Naive thymus-derived CD8-positive, alpha-beta T cell (primary cell): ENCODE measurements around the gene LCT. TPM values are rescaled to one million over a fixed set of nuclear protein-coding genes. Genes with fewer than 3 reads are reported as not detected.

ENCODE experiments used
- ATAC-seq, 2 donors: fragments of 150-1000 bp; cut with Tn5 transposase in 1 of 2; sonication (Bioruptor Pico), chemical (Tn5 transposase) in 1 of 2; 1 replicate in 1 of 2; 2 replicates in 1 of 2; pipeline ENCODE4 v1.10.0; 2021; ENCODE audit warnings: mild to moderate bottlenecking in 2 of 2, moderate library complexity in 2 of 2
- POLR2A ChIA-PET: fragments of 350-600 bp; sonication (Branson Sonifier 250); formaldehyde crosslinking; loops from one replicate; lab custom pipeline; 2021; ENCODE audit warnings: antibody characterized with exemption; lab: Charles Lee
- DNase-seq, 10 donors: peaks; one replicate each; pipeline versions ENCODE4 v3.0.0 to v3.0.0-alpha.2; 2020 to 2022
- H3K27ac Mint-ChIP-seq, 10 donors: one replicate each; pipeline ENCODE4 v1.8.0; 2020 to 2022; ENCODE audit warnings: mild to moderate bottlenecking in 10 of 10, mixed read lengths in 10 of 10, moderate library complexity in 4 of 10, inconsistent platforms in 1 of 10
- H3K27me3 Mint-ChIP-seq, 5 donors: one replicate each; pipeline ENCODE4 v1.8.0; 2021 to 2022; ENCODE audit warnings: mixed read lengths in 5 of 5
- H3K36me3 Mint-ChIP-seq, 3 donors: one replicate each; pipeline ENCODE4 v1.8.0; 2020 to 2022; ENCODE audit warnings: mixed read lengths in 3 of 3, mild to moderate bottlenecking in 2 of 3, inconsistent platforms in 1 of 3
- H3K4me1 Mint-ChIP-seq, 4 donors: one replicate each; pipeline ENCODE4 v1.8.0; 2021 to 2022; ENCODE audit warnings: mixed read lengths in 4 of 4
- H3K4me3 Mint-ChIP-seq, 10 donors: one replicate each; pipeline ENCODE4 v1.8.0; 2020 to 2022; ENCODE audit warnings: mild to moderate bottlenecking in 10 of 10, mixed read lengths in 10 of 10, moderate library complexity in 6 of 10, inconsistent platforms in 1 of 10
- H3K9me3 Mint-ChIP-seq, 9 donors: one replicate each; pipeline ENCODE4 v1.8.0; 2020 to 2022; ENCODE audit warnings: mixed read lengths in 9 of 9, mild to moderate bottlenecking in 3 of 9, inconsistent platforms in 1 of 9, moderate library complexity in 1 of 9
- polyA plus RNA-seq, 3 donors: library from polyadenylated mRNA; unstranded; fragments of 300-500 nt; fragmentation: Illumina TruSeq; gene quantifications; one replicate each; pipeline ENCODE4 v1.2.3, GENCODE V29; 2021
- total RNA-seq, 8 experiments: library from RNA in 2 of 8; stranded (reverse) in 2 of 8; gene quantifications; one replicate each; pipeline ENCODE4 v1.2.3 and lab custom pipeline; 2021 to 2026

Gene LCT
- total and polyA plus RNA-seq, 5 experiments from 2014 or later: 0.22 to 0.36 TPM; not detected in 3

DNA sequence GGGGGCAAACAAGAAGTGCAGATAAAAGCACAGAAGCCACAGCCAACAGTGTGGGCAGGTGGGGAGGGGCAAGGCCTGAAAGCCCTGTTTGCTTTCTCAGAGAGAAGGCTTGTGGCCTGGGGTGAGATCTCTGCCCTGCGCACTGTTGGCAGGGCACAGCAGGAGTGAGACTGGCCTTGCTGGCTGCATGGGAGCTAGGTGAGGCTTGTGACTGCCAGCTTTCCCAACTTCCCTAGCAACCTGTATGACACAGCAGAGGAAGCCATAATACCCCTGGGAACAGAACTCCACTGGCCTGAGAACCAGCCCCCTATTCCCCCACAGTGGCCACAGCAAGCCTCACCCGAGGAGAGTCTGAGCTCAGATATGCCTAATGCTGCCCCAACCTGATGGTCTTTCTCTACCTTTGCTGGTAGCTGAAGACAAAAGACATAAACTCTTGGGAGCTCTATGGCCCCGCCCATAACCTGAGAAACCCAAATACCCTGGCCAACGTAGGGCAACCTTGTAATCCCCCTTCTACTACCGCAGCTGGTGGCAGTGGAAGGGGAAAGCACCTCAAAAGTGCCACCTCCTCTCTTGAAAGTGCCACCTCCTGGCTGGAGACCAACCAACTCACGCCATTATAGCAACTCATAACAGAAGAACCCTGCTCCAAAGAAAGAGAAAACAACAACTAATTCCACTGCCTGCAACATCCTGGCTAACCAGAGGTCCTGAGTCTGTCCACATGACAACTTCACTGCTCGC is 44.4 kb downstream of the LCT start:
- POLR2A ChIA-PET: no interaction called here
- peaks cover 0 to 3% (median 0%) of the 10 kb centered on the region in 5 donors for H3K27me3 Mint-ChIP-seq
- peak overlapping the region in 4 of 10 donors; percentile 7 to 50 (median 30) for H3K4me3 Mint-ChIP-seq
- peaks cover 12 to 42% (median 30%) of the 10 kb centered on the region in 4 donors for H3K4me1 Mint-ChIP-seq
- H3K27ac Mint-ChIP-seq: peak overlapping the region in 6 of 10 donors; percentile 20 to 84 (median 52)
- peak in 2 of 10 donors; percentile 15 to 28 for DNase-seq
- H3K36me3 Mint-ChIP-seq: peaks cover 0 to 3% (median 0%) of the 10 kb centered on the region in 3 donors
- H3K9me3 Mint-ChIP-seq: peaks cover 0 to 2% (median 0%) of the 10 kb centered on the region in 9 donors
- ATAC-seq: peak in 1 of 2 donors; percentile 70

GRCh38 chr2:135791418-135792190 is 45.4 kb downstream of the LCT start:
- H3K4me3 Mint-ChIP-seq: peak overlapping the region in 5 of 10 donors; percentile 27 to 58 (median 33)

GRCh38 chr2:135790423-135790822 is 46.6 kb downstream of the LCT start:
- H3K27ac Mint-ChIP-seq: no peak overlapping the region
- no peak for DNase-seq
- POLR2A ChIA-PET: no interaction called here

More at GRCh38 chr2:135791418-135792190, 45.4 kb downstream of the LCT start:
- ATAC-seq: no peak
- POLR2A ChIA-PET: no interaction called here
- Mint-ChIP-seq H3K4me1 (peaks cover 11 to 38% (median 26%) of the 10 kb centered on the region in 4 donors), H3K27me3 (peaks cover 0 to 3% (median 0%) of the 10 kb centered on the region in 5 donors), H3K27ac (peak overlapping the region in 4 of 10 donors; percentile 24 to 84 (median 56)), H3K36me3 (peaks cover 0 to 10% (median 6%) of the 10 kb centered on the region in 3 donors), H3K9me3 (no peaks in the 10 kb centered on the region)
- DNase-seq: no peak

DNA sequence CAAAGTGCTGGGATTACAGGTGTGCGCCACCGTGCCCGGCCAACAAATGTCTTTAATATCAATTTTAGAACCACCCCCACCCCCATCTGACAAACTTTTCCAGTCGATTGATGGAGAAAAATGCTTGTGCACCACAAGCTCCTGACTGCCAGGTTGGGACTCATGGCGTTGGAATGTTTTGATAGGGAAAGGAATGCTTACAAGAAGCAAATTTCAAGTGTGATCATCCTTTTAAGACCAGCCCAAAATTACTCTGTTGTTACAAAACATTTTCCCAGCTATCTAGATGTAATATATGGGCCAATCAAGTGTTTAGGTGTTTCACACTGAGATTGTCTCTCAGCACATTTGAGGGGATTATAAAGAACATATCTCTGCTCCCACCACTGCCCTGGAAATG is 50.2 kb downstream of the LCT start:
- ATAC-seq: no peak
- no peak overlapping the region for H3K27ac Mint-ChIP-seq
- no peak overlapping the region for H3K4me3 Mint-ChIP-seq
- POLR2A ChIA-PET: interaction anchor here (0.7 kb wide), 1 partner anchor 180 kb away, joined by 5 read pairs; no protein-coding TSS in a partner anchor
- no peaks in the 10 kb centered on the region for H3K27me3 Mint-ChIP-seq
- H3K9me3 Mint-ChIP-seq: peaks cover 0 to 3% (median 0%) of the 10 kb centered on the region in 9 donors
- no peak for DNase-seq
- H3K36me3 Mint-ChIP-seq: peaks cover 12 to 53% (median 50%) of the 10 kb centered on the region in 3 donors
- peaks cover 2 to 7% (median 5%) of the 10 kb centered on the region in 4 donors for H3K4me1 Mint-ChIP-seq

More at GRCh38 chr2:135790423-135790822, 46.6 kb downstream of the LCT start:
- Mint-ChIP-seq H3K4me1 (peaks cover 8 to 33% (median 26%) of the 10 kb centered on the region in 4 donors), H3K9me3 (no peaks in the 10 kb centered on the region), H3K4me3 (no peak overlapping the region), H3K27me3 (no peaks in the 10 kb centered on the region), H3K36me3 (peaks cover 0 to 20% (median 17%) of the 10 kb centered on the region in 3 donors)
- no peak for ATAC-seq

GRCh38 chr2:135785032-135785431 is 52.0 kb downstream of the LCT start:
- DNase-seq (no peak), ATAC-seq (peak in 1 of 2 donors; percentile 42)
- Mint-ChIP-seq H3K9me3 (peaks cover 0 to 3% (median 0%) of the 10 kb centered on the region in 9 donors), H3K27me3 (no peaks in the 10 kb centered on the region), H3K4me3 (no peak overlapping the region), H3K27ac (peak overlapping the region in 1 of 10 donors; percentile 9), H3K4me1 (no peaks in the 10 kb centered on the region), H3K36me3 (peaks cover 18 to 71% (median 55%) of the 10 kb centered on the region in 3 donors)
- POLR2A ChIA-PET: interaction anchor here (0.7 kb wide), 1 partner anchor 599 kb away, joined by 4 read pairs; no protein-coding TSS in a partner anchor

DNA sequence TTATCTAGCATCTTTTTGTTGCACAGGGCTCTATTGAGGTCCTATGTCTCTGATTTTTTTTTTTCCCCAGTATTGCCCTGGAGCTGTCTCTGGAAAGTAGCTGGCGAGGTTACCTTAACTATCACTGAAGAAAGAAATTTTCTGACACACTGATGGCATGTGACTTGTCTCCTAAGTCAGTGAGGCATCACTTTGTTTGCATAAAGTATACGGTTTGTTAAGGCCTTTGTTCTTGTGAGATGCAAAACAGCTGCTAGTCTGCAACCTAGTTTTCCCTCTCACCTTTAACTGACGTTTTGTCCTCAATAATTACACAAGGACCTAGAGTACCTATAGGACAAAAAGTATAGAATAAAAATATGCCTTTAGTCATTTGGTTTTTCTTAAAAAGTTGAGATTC is 53.5 kb downstream of the LCT start:
- DNase-seq: no peak
- H3K27me3 Mint-ChIP-seq: no peaks in the 10 kb centered on the region

GRCh38 chr2:135782231-135782630 is 54.8 kb downstream of the LCT start:
- no peaks in the 10 kb centered on the region for H3K4me1 Mint-ChIP-seq
- no peaks in the 10 kb centered on the region for H3K27me3 Mint-ChIP-seq
- peaks cover 18 to 94% (median 54%) of the 10 kb centered on the region in 3 donors for H3K36me3 Mint-ChIP-seq
- DNase-seq: no peak
- no peak for ATAC-seq
- no peak overlapping the region for H3K4me3 Mint-ChIP-seq
- peaks cover 0 to 3% (median 0%) of the 10 kb centered on the region in 9 donors for H3K9me3 Mint-ChIP-seq
- POLR2A ChIA-PET: no interaction called here
- peak overlapping the region in 5 of 10 donors; percentile 12 to 48 (median 18) for H3K27ac Mint-ChIP-seq

More for the DNA sequence above, 53.5 kb downstream of the LCT start:
- Mint-ChIP-seq H3K36me3 (peaks cover 18 to 83% (median 55%) of the 10 kb centered on the region in 3 donors), H3K4me1 (no peaks in the 10 kb centered on the region), H3K4me3 (no peak overlapping the region), H3K9me3 (peaks cover 0 to 3% (median 0%) of the 10 kb centered on the region in 9 donors), H3K27ac (peak overlapping the region in 2 of 10 donors; percentile 34)
- no peak for ATAC-seq
- POLR2A ChIA-PET: no interaction called here

GRCh38 chr2:135776367-135776766 is 60.6 kb downstream of the LCT start:
- Mint-ChIP-seq H3K4me1 (no peaks in the 10 kb centered on the region), H3K27ac (peak overlapping the region in 1 of 10 donors; percentile 9), H3K9me3 (no peaks in the 10 kb centered on the region), H3K36me3 (peaks cover 6 to 94% (median 30%) of the 10 kb centered on the region in 3 donors), H3K27me3 (no peaks in the 10 kb centered on the region), H3K4me3 (no peak overlapping the region)
- ATAC-seq: no peak
- DNase-seq: no peak
- POLR2A ChIA-PET: no interaction called here

- Mint-ChIP-seq H3K36me3 (peaks cover 6 to 93% (median 29%) of the 10 kb centered on the region in 3 donors), H3K27ac (peak overlapping the region in 3 of 10 donors; percentile 25 to 78 (median 32)), H3K4me1 (no peaks in the 10 kb centered on the region), H3K27me3 (no peaks in the 10 kb centered on the region), H3K9me3 (no peaks in the 10 kb centered on the region), H3K4me3 (no peak overlapping the region)
- POLR2A ChIA-PET: no interaction called here
- DNase-seq: no peak
- ATAC-seq: no peak
Observed at GRCh38 chr2:135775420-135775819, 61.6 kb downstream of the LCT start.

GRCh38 chr2:135773917-135774316 is 63.1 kb downstream of the LCT start:
- DNase-seq: no peak
- H3K36me3 Mint-ChIP-seq: peaks cover 5 to 97% (median 32%) of the 10 kb centered on the region in 3 donors
- no peak overlapping the region for H3K4me3 Mint-ChIP-seq
- POLR2A ChIA-PET: no interaction called here
- H3K4me1 Mint-ChIP-seq: no peaks in the 10 kb centered on the region
- no peaks in the 10 kb centered on the region for H3K9me3 Mint-ChIP-seq
- ATAC-seq: no peak
- H3K27me3 Mint-ChIP-seq: no peaks in the 10 kb centered on the region
- H3K27ac Mint-ChIP-seq: peak overlapping the region in 1 of 10 donors; percentile 13

- ATAC-seq (no peak), DNase-seq (no peak)
- POLR2A ChIA-PET: no interaction called here
- H3K4me3 Mint-ChIP-seq: no peak overlapping the region
- H3K27me3 Mint-ChIP-seq: no peaks in the 10 kb centered on the region
- H3K9me3 Mint-ChIP-seq: no peaks in the 10 kb centered on the region
- H3K27ac Mint-ChIP-seq: peak overlapping the region in 4 of 10 donors; percentile 31 to 63 (median 43)
- H3K4me1 Mint-ChIP-seq: no peaks in the 10 kb centered on the region
- peaks cover 5 to 96% (median 32%) of the 10 kb centered on the region in 3 donors for H3K36me3 Mint-ChIP-seq
Observed at GRCh38 chr2:135773319-135773718, 63.7 kb downstream of the LCT start.

- Mint-ChIP-seq H3K4me3 (no peak overlapping the region), H3K4me1 (peaks cover 0 to 7% (median 4%) of the 10 kb centered on the region in 4 donors), H3K27me3 (no peaks in the 10 kb centered on the region), H3K36me3 (peaks cover 9 to 89% (median 34%) of the 10 kb centered on the region in 3 donors), H3K27ac (peak overlapping the region in 3 of 10 donors; percentile 16 to 67 (median 50)), H3K9me3 (no peaks in the 10 kb centered on the region)
- ATAC-seq (no peak), DNase-seq (no peak)
- POLR2A ChIA-PET: no interaction called here
Observed at GRCh38 chr2:135768863-135769262, 68.1 kb downstream of the LCT start.
